ENCODE data around the gene ZFAND3. TPM values are rescaled to one million over a fixed set of nuclear protein-coding genes. Genes with fewer than 3 reads are reported as not detected.

The ZFAND3 gene
- total and polyA plus RNA-seq, 2 donors (not counting 3 experiments of a cell fraction or from before 2014, with no cell fraction given) = 15.4 to 54.2 TPM

- Histone ChIP-seq H4K20me1 (replicated peaks; ENCODE audit: control insufficient read depth, extremely low read depth, insufficient read depth, low read length) (peaks cover 17% of the 10 kb centered on the region), H3K27ac (ENCODE audit: insufficient read depth, low read depth, low read length) (no peak overlapping the region), H2AFZ (ENCODE audit: low read depth, low read length) (no peak overlapping the region), H3K9me1 (replicated peaks; ENCODE audit: control insufficient read depth, extremely low read depth, insufficient read depth, low read length) (no peaks in the 10 kb centered on the region), H3K9me3 (replicated peaks; ENCODE audit: control insufficient read depth, insufficient read depth, low read length) (no peaks in the 10 kb centered on the region), H3K4me3 (replicated peaks in 1 of 3; ENCODE audit: insufficient read depth in 1 of 3, low read depth in 1 of 3, low read length in 3 of 3) (no peak overlapping the region), H3K27me3 (ENCODE audit: control insufficient read depth in 2 of 2, insufficient read depth in 2 of 2, low read length in 2 of 2) (no peaks in the 10 kb centered on the region), H3K9ac (replicated peaks; ENCODE audit: extremely low read depth, insufficient read depth, low read length) (no peak overlapping the region), H3K4me2 (ENCODE audit: insufficient read depth, low read length) (no peak overlapping the region), H3K36me3 (ENCODE audit: control insufficient read depth in 2 of 2, extremely low read depth in 1 of 2, insufficient read depth in 2 of 2, low read length in 2 of 2) (no peaks in the 10 kb centered on the region), H3K79me2 (ENCODE audit: control insufficient read depth, insufficient read depth, low read length) (peaks cover 92% of the 10 kb centered on the region), H3K4me1 (ENCODE audit: control insufficient read depth, extremely low read depth, insufficient read depth, low read length) (peaks cover 20% of the 10 kb centered on the region)
- intact Hi-C loops (cut with micrococcal nuclease) = no loop called here
- no peak for FAIRE-seq
- POLR2A ChIA-PET = interaction anchor here (0.6 kb wide), 1 partner anchor 46 kb away, joined by 3 read pairs; no protein-coding TSS in a partner anchor
- dilution Hi-C loops (cut with MboI; ENCODE audit: extremely low pct_ligation_motif_present, low sequenced_read_pairs) = no loop called here
- CTCF ChIA-PET = interaction anchor here (0.5 to 1.5 kb wide), 4 partner anchors 13 to 1102 kb away, joined by 3 to 4 read pairs (median 4); no protein-coding TSS in a partner anchor
- no peak for TF ChIP-seq MYC (IDR thresholded peaks at IDR 0.05; ENCODE audit: low read depth, low read length)
- TF ChIP-seq EZH2 (IDR thresholded peaks at IDR 0.05; ENCODE audit: borderline replicate concordance, low read depth, low read length, severe bottlenecking) = no peak
- TF ChIP-seq MAX (IDR thresholded peaks at IDR 0.05; ENCODE audit: insufficient read depth, insufficient read length) = no peak
- TF ChIP-seq FOS (IDR thresholded peaks at IDR 0.05; ENCODE audit: borderline replicate concordance, insufficient read depth, low read length) = no peak
- TF ChIP-seq POLR2AphosphoS5 (IDR thresholded peaks at IDR 0.05; ENCODE audit: insufficient read depth, low read depth, low read length) = no peak
- TF ChIP-seq CTCF (IDR thresholded peaks at IDR 0.05; ENCODE audit: extremely low read depth in 1 of 2, insufficient read depth in 1 of 2, low read depth in 1 of 2, low read length in 2 of 2) = no peak
- TF ChIP-seq POLR2A (IDR thresholded peaks at IDR 0.05; ENCODE audit: low read depth, low read length) = no peak
- no peak for TF ChIP-seq GATA2 (IDR thresholded peaks at IDR 0.05; ENCODE audit: insufficient read depth, insufficient read length, low read depth, low read length)
- TF ChIP-seq JUN (IDR thresholded peaks at IDR 0.05; ENCODE audit: borderline replicate concordance, insufficient read depth, insufficient read length, low read depth) = no peak
- no TSS peak for BruUV-seq (replicated peaks)
- DNase-seq (ENCODE audit: low read depth, low spot score) = no peak
Observed at GRCh38 chr6:37864250-37864649, 44.7 kb downstream of the ZFAND3 start.
